ENCODE results near the gene MRPS10.
A peak's percentile ranks its signal among the peaks of the same experiment; 100 is the strongest.

The MRPS10 gene

GRCh38 chr6:42217519-42218367 is at the start of gene MRPS10:
Gene MRPS10 (minus strand): TSS chr6:42217861. CDS start chr6:42217849, 12 bp downstream.
- peak; percentile 53 to 96 (median 85) for DNase-seq

GRCh38 chr6:42266538-42266937 is 48.9 kb upstream of the MRPS10 start:
- DNase-seq: no peak

- no peak for DNase-seq
Measured at GRCh38 chr6:42264852-42265390, 47.3 kb upstream of the MRPS10 start.

GRCh38 chr6:42264162-42264851 is 46.6 kb upstream of the MRPS10 start:
- DNase-seq: no peak

GRCh38 chr6:42263165-42263728 is 45.6 kb upstream of the MRPS10 start:
- DNase-seq: no peak

- no peak for DNase-seq
Measured at GRCh38 chr6:42260972-42261371, 43.3 kb upstream of the MRPS10 start.

- DNase-seq: no peak
Measured at GRCh38 chr6:42260396-42260888, 42.8 kb upstream of the MRPS10 start.

GRCh38 chr6:42259841-42260395 is 42.3 kb upstream of the MRPS10 start:
- DNase-seq: no peak

GRCh38 chr6:42259286-42259685 is 41.6 kb upstream of the MRPS10 start:
- no peak for DNase-seq

- DNase-seq: no peak
Measured at GRCh38 chr6:42257614-42258013, 40.0 kb upstream of the MRPS10 start.

GRCh38 chr6:42257063-42257462 is 39.4 kb upstream of the MRPS10 start:
- DNase-seq: no peak

GRCh38 chr6:42255050-42255449 is 37.4 kb upstream of the MRPS10 start:
- no peak for DNase-seq

GRCh38 chr6:42254505-42254904 is 36.8 kb upstream of the MRPS10 start:
- no peak for DNase-seq

GRCh38 chr6:42251911-42252637 is 34.4 kb upstream of the MRPS10 start:
- DNase-seq: peak in 26 of 56 donors; percentile 3 to 63 (median 18)

GRCh38 chr6:42251500-42251899 is 33.8 kb upstream of the MRPS10 start:
- no peak for DNase-seq

- peak in 7 of 56 donors; percentile 4 to 47 (median 23) for DNase-seq
Measured at GRCh38 chr6:42250274-42250931, 32.7 kb upstream of the MRPS10 start.

GRCh38 chr6:42249279-42249678 is 31.6 kb upstream of the MRPS10 start:
- DNase-seq: no peak

GRCh38 chr6:42243046-42243445 is 25.4 kb upstream of the MRPS10 start:
- DNase-seq: no peak

- no peak for DNase-seq
Measured at GRCh38 chr6:42241915-42242314, 24.3 kb upstream of the MRPS10 start.

- DNase-seq: no peak
Measured at GRCh38 chr6:42239736-42240375, 22.2 kb upstream of the MRPS10 start.
